Measurements from ENCODE around the gene SMS.

- TF ChIP-seq CTCF (IDR thresholded peaks at IDR 0.05; ENCODE audit: insufficient read depth, low read length) (no peak), POLR2AphosphoS5 (IDR thresholded peaks at IDR 0.05; ENCODE audit: low read depth) (no peak), REST (IDR thresholded peaks at IDR 0.05; ENCODE audit: insufficient replicate concordance, low read depth) (no peak)
Observed at GRCh38 chrX:22040184-22040583, 99.7 kb downstream of the SMS start.
